AG10803 (cell line): ENCODE measurements around the gene TMEM192.

Source experiments
- DNase-seq: peaks from one replicate; pipeline ENCODE4 v3.0.0; 2010; ENCODE audit warnings: low read depth
- H3K4me3 ChIP-seq: 2 replicates; pipeline ENCODE4 v1.5.1; 2011; ENCODE audit warnings: mild to moderate bottlenecking, low read length, control low read depth
- TF ChIP-seq, protein P1 (sequence below): conservative IDR thresholded peaks from 2 replicates; pipeline ENCODE4 v1.5.1; 2011; ENCODE audit warnings: mild to moderate bottlenecking, low read length, control low read depth, inconsistent platforms

TMEM192 gene

DNA sequence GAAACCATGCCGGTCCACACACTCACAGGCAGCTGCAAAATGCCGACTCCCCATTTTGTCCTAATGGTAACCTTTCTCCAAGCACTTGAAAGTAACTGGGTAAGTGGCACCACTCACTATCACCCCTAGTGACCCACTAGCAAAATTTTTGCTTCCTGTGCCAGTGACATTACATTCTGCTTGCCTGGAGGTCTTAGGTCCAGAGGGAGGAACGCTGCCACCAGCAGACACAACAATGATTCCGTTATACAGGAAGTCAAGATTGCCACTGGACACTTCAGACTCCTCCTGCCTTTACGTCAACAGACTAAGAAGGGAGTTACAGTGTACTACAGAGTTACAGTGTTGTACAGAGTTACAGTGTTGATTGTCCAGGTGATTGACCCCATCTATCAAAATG lies 11.8 kb upstream of the TMEM192 start:
- TF ChIP-seq, protein P1, sequence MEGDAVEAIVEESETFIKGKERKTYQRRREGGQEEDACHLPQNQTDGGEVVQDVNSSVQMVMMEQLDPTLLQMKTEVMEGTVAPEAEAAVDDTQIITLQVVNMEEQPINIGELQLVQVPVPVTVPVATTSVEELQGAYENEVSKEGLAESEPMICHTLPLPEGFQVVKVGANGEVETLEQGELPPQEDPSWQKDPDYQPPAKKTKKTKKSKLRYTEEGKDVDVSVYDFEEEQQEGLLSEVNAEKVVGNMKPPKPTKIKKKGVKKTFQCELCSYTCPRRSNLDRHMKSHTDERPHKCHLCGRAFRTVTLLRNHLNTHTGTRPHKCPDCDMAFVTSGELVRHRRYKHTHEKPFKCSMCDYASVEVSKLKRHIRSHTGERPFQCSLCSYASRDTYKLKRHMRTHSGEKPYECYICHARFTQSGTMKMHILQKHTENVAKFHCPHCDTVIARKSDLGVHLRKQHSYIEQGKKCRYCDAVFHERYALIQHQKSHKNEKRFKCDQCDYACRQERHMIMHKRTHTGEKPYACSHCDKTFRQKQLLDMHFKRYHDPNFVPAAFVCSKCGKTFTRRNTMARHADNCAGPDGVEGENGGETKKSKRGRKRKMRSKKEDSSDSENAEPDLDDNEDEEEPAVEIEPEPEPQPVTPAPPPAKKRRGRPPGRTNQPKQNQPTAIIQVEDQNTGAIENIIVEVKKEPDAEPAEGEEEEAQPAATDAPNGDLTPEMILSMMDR = no peak
- no peak overlapping the region for H3K4me3 ChIP-seq
- no peak for DNase-seq

DNA sequence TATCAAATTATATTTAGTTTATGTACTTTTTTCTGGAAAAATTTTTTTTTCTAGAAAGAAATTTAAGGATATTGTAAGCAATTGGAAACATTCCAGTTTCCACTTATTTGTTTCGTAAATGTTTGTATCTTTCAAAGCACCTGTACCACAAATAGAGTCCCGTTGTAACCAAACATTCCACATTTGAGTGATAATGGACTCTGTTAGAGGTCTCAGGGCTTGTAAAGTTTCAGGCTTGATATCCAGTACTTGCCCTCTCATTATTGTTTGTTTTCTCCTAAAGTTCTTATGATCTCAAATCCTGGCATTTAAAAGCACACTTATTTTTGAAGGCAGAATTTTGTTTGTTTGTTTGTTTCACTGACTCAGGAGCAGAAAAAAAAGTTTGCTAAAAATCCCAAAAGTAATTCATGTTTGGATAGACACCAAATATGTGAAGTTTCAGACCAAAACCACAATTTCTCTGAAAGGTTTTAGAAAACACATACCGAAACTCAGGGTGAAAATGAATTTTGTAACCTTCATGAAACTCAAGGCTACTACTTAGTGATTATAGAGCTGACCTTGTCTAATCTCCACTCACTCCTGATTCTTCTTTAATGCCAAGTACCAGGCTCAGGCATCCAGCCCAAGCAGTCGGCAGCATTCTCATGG lies 5.7 kb upstream of the TMEM192 start:
- TF ChIP-seq, protein P1 = no peak
- no peak overlapping the region for H3K4me3 ChIP-seq
- no peak for DNase-seq

DNA sequence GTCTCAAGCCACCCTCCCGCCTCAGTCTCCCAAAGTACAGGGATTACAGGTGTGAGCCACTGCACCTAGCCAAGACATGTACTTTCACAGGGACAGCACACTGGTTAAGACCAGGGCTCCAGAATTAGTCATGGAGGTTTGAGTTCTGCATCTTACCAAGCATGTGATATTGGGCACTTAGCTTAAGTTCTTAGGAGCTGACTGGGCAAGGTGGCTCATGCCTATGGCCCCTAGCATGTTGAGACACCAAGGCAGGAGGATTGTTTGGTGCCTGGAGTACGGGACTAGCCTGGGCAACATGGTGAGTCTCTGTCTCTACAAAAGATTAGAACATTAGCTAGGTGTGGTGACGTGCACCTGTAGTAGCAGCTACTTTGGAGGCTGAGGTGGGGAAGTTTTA lies 2.6 kb upstream of the TMEM192 start:
- H3K4me3 ChIP-seq = no peak overlapping the region
- TF ChIP-seq, protein P1 = no peak
- DNase-seq = no peak

DNA sequence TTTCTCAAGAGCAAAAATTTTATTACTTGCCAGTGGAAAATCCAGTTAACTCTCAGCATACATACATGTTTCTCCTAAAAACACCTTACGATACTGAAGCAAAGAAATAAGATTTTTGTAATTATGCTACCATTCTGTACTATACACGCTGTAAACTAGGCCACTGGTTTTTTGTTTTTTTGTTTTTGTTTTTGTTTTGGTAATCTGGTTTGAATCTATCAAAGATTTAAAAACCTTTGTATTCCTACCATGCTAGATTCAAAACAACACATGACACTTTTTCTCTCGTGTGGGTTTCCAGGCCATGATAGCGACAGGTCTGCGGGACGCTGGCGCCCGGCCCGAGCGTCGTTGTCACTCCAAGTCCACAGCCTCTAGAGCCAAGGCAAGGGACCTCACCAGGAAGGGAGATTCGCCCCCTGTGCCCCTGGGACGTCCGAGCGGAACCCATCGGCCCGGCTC lies 723 bp downstream of the TMEM192 start:
- peak; percentile 13 for DNase-seq
- peak overlapping the region; percentile 81 for H3K4me3 ChIP-seq
- TF ChIP-seq, protein P1 = no peak

DNA sequence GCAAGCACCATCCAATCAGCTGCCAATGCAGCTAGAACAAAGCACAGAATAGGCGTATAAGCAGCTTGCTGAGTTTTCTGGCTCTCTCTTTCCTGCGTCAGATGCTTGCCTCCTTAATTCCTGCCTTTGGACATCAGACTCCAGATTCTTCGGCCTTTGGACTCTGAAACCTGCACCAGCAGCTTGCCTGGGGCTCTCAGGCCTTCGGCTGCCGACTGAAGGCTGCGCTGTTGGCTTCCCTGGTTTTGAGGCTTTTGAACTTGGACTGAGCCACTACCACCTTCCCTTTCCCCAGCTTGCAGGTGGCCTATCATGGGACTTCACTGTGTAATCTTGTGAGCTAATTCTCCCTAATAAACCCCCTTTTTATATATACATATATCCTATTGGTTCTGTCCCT lies 6.1 kb downstream of the TMEM192 start:
- no peak overlapping the region for H3K4me3 ChIP-seq
- DNase-seq = no peak
- TF ChIP-seq, protein P1 = no peak

DNA sequence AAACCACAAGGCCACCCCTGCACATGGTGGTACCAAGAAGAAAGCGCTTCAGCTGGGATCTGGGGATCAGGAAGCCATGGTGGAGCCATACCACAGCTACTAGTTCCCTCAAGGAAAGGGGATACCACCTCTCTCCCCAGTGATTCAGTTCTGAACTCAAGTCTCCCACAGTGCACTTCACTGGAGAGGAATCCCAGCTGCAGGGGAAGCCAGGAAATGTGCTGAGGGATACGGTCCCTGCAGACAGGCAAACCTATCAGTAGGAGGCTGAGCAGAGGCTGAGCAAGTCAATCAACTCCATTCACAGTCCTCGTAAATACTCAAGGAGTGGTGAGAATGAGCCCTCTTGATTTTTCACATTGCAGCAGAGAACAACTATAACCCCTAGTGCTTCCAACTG lies 11.0 kb downstream of the TMEM192 start:
- no peak for DNase-seq
- TF ChIP-seq, protein P1 = no peak
- no peak overlapping the region for H3K4me3 ChIP-seq

DNA sequence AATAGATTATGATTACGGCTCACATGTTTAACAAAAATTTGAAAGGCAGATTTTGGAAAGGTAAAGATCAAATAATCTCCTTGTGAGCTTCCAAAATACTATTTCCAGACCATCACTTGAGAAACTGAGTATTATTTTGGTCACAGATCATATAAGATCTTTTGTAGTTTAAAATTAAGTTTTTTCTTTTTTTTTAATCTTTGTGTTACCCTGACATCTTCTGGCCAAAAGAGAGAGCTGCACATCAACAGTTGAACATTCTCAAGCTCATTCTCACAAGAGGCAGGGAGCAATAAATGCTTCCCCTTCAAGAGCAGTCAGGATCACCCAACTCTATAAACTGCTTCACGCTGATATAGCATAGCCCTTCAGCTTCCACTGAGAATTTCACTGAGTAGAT lies 15.9 kb downstream of the TMEM192 start:
- peak; percentile 38 for DNase-seq
- no peak overlapping the region for H3K4me3 ChIP-seq
- TF ChIP-seq, protein P1 = peak; percentile 72
